ENCODE measurements around the gene FBXL7.

FBXL7 gene

DNA sequence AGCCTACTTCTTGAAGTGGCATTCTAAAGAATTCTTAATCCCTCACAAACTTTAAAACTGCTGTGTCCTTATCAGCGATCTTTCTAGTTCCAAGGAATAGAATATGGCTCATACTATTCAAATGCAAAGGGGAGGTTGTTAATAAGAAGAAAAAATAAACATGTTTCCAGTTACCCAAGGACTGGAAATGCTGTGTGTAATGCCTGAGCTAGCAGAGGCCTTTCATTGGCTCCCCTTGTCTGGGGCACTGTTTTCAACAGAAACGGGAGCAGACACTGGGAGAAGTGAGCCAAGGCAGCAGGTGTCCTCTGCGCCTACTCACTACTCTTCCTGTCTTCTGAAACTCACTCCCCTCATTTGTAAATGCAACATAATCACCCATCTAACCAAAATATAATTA, 426.6 kb downstream of the FBXL7 start:
- TF ChIP-seq, protein P1, sequence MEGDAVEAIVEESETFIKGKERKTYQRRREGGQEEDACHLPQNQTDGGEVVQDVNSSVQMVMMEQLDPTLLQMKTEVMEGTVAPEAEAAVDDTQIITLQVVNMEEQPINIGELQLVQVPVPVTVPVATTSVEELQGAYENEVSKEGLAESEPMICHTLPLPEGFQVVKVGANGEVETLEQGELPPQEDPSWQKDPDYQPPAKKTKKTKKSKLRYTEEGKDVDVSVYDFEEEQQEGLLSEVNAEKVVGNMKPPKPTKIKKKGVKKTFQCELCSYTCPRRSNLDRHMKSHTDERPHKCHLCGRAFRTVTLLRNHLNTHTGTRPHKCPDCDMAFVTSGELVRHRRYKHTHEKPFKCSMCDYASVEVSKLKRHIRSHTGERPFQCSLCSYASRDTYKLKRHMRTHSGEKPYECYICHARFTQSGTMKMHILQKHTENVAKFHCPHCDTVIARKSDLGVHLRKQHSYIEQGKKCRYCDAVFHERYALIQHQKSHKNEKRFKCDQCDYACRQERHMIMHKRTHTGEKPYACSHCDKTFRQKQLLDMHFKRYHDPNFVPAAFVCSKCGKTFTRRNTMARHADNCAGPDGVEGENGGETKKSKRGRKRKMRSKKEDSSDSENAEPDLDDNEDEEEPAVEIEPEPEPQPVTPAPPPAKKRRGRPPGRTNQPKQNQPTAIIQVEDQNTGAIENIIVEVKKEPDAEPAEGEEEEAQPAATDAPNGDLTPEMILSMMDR (IDR thresholded peaks at IDR 0.05; ENCODE audit: control insufficient read depth, insufficient read depth, low read depth, low read length, missing control alignments) = no peak
- no peak for DNase-seq (ENCODE audit: low read depth)
- no peak overlapping the region for H3K4me3 ChIP-seq (ENCODE audit: control insufficient read depth, low read depth, low read length)

DNA sequence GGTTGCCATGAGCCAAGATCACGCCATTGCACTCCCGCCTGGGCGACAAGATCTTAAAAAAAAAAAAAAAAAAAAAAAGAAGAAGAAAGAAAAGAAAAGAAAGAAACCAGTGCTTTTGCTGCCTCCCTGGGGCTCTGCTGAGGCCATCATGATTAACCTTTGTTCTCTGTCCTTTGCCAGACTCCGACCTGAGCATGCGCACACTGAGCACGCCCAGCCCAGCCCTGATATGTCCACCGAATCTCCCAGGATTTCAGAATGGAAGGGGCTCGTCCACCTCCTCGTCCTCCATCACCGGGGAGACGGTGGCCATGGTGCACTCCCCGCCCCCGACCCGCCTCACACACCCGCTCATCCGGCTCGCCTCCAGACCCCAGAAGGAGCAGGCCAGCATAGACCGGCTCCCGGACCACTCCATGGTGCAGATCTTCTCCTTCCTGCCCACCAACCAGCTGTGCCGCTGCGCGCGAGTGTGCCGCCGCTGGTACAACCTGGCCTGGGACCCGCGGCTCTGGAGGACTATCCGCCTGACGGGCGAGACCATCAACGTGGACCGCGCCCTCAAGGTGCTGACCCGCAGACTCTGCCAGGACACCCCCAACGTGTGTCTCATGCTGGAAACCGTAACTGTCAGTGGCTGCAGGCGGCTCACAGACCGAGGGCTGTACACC, 427.9 kb downstream of the FBXL7 start:
- TF ChIP-seq, protein P1 (IDR thresholded peaks at IDR 0.05; ENCODE audit: control insufficient read depth, insufficient read depth, low read depth, low read length, missing control alignments) = no peak
- DNase-seq (ENCODE audit: low read depth) = no peak
- H3K4me3 ChIP-seq (ENCODE audit: control insufficient read depth, low read depth, low read length) = no peak overlapping the region

GRCh38 chr5:15929611-15930263, 429.8 kb downstream of the FBXL7 start:
- peak; percentile 63 for DNase-seq (ENCODE audit: low read depth)
- TF ChIP-seq, protein P1 (IDR thresholded peaks at IDR 0.05; ENCODE audit: control insufficient read depth, insufficient read depth, low read depth, low read length, missing control alignments) = no peak
- peak overlapping the region; percentile 19; the same call in 1 of the 2 replicates for H3K4me3 ChIP-seq (ENCODE audit: control insufficient read depth, low read depth, low read length)

- TF ChIP-seq, protein P1 (IDR thresholded peaks at IDR 0.05; ENCODE audit: control insufficient read depth, insufficient read depth, low read depth, low read length, missing control alignments) = no peak
- no peak overlapping the region for H3K4me3 ChIP-seq (ENCODE audit: control insufficient read depth, low read depth, low read length)
- DNase-seq (ENCODE audit: low read depth) = no peak
These were observed 432.1 kb downstream of the FBXL7 start for GRCh38 chr5:15932066-15932465.

- no peak for DNase-seq (ENCODE audit: low read depth)
- H3K4me3 ChIP-seq (ENCODE audit: control insufficient read depth, low read depth, low read length) = no peak overlapping the region
- TF ChIP-seq, protein P1 (IDR thresholded peaks at IDR 0.05; ENCODE audit: control insufficient read depth, insufficient read depth, low read depth, low read length, missing control alignments) = no peak
These were observed 433.6 kb downstream of the FBXL7 start for GRCh38 chr5:15933259-15934207.

DNA sequence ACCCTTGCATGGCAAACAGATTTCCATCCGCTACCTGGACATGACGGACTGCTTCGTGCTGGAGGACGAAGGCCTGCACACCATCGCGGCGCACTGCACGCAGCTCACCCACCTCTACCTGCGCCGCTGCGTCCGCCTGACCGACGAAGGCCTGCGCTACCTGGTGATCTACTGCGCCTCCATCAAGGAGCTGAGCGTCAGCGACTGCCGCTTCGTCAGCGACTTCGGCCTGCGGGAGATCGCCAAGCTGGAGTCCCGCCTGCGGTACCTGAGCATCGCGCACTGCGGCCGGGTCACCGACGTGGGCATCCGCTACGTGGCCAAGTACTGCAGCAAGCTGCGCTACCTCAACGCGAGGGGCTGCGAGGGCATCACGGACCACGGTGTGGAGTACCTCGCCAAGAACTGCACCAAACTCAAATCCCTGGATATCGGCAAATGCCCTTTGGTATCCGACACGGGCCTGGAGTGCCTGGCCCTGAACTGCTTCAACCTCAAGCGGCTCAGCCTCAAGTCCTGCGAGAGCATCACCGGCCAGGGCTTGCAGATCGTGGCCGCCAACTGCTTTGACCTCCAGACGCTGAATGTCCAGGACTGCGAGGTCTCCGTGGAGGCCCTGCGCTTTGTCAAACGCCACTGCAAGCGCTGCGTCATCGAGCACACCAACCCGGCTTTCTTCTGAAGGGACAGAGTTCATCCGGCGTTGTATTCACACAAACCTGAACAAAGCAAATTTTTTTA, 436.7 kb downstream of the FBXL7 start:
- TF ChIP-seq, protein P1 (IDR thresholded peaks at IDR 0.05; ENCODE audit: control insufficient read depth, insufficient read depth, low read depth, low read length, missing control alignments) = no peak
- H3K4me3 ChIP-seq (ENCODE audit: control insufficient read depth, low read depth, low read length) = no peak overlapping the region
- DNase-seq (ENCODE audit: low read depth) = no peak

Measured in AG09309 (cell line).